GM18519 (cell line): ENCODE measurements around the gene TAOK1.

Experiments
- ATAC-seq: cut with Tn5 transposase; IDR thresholded peaks from one replicate; pipeline ENCODE4 v1.9.1; 2021; ENCODE audit warnings: mild to moderate bottlenecking, moderate library complexity; ENCODE audit not compliant: unreplicated experiment, low FRiP score

TAOK1 gene

DNA sequence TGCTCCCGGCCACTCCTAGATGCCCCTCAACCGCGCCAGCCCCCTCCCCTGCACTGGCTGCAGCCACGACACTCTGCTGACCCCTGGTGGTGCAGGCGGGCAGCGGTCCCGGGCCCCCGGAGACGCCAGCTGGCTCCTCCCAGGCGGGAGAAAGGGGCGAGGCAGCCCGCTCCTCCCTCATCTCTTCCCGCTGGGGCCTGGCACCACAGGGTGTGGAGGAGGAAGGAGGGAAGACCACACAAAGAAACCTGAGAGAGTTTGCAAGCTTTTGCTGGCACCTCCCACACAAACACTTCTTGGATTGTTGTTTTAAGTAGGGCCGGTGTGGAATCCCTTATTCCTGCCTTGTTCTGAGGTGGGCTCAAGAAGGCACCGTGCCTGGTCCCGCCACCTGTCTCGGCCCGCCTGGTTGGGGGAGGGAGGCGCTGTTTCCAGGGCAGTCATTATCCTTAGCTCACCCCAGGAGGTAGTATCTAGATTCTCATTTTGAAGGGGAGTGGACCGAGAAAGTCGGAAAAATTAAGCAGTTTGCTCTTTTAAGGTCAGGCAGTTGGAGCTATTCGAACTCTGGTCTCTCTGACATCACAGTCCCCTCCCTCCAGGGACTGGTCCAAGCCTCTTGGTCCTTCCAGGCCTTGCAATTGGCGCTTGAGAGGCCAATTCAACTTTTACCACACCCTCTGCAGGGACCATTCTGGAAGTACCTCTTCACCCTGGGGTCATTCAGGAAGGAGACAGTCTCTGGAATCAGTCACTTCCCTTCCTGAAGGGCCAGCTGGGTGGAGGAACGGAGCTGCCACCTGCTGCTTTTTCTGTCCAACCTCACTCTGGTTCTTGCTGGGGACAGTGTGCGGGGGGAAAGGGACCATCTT, 201.8 kb downstream of the TAOK1 start:
- no peak for ATAC-seq

DNA sequence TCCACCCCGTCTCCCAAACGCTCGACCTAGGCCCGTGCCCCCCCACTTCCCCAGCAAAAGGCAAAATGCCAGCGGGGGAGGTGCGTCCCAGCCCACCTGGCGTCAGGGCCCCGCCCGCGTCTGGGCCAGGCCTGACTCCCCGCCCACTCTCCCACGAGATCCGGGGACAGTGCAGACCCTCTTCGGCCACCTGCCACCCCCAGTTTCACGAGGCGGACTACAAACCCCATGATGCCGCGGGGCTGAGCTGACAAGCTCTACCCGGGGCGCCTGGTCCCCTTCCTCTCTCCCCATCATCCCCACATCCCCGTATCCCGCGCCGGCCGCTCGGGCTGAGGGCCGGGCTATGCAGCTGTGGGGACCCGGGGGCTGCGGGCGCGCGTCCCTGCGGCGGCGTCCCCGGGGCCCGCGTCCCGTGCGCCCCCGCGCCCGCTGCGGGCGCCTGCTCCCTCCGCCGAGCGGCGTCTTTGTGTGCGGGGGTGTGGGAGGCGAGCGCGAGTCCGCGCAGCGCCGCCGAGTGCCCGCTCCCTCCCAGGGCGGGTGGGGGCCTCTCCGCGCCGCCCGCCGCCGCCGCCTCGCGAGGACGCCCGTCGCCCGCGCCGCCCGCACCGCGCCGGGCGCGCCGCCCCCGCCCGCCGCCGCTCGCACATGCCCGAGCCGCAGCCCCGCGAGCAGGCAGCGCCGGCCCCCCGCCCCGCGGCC, 202.8 kb downstream of the TAOK1 start, which contains the start of gene ANKRD13B:
ANKRD13B (plus strand) TSS at position 283 of the 702 bp plus-strand sequence. CDS start 490 bp downstream, outside the sequence.
- no peak for ATAC-seq

- no peak for ATAC-seq
These were observed 203.7 kb downstream of the TAOK1 start for GRCh38 chr17:29593591-29594518.

DNA sequence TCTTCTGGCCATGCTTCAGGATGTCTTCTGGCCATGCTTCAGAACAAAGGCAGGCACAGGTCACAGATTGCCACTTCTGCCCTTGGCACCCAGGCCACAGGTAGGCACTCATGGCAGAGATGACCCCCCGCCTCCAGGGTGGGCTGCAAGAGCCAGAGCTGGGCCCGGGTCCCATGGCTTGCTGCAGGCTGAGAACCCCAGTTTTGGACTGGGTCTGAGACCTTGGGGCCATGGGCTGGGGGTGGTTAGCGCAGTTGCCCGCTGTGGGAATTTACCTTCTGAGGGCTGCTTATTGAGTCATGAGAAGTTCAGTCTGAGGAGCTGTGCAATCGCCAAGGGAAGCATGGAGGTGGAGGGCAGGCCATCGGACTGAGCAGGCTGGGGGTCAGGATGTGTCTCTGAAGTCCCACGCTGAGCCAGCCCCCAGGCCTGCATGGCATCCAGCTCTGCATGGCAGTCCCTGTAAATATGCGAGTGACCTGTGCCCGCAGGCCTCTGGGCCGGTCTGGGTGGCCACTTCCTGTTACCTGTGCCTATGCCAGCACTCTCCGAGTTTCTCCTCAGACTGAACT, 204.4 kb downstream of the TAOK1 start:
- ATAC-seq = no peak

DNA sequence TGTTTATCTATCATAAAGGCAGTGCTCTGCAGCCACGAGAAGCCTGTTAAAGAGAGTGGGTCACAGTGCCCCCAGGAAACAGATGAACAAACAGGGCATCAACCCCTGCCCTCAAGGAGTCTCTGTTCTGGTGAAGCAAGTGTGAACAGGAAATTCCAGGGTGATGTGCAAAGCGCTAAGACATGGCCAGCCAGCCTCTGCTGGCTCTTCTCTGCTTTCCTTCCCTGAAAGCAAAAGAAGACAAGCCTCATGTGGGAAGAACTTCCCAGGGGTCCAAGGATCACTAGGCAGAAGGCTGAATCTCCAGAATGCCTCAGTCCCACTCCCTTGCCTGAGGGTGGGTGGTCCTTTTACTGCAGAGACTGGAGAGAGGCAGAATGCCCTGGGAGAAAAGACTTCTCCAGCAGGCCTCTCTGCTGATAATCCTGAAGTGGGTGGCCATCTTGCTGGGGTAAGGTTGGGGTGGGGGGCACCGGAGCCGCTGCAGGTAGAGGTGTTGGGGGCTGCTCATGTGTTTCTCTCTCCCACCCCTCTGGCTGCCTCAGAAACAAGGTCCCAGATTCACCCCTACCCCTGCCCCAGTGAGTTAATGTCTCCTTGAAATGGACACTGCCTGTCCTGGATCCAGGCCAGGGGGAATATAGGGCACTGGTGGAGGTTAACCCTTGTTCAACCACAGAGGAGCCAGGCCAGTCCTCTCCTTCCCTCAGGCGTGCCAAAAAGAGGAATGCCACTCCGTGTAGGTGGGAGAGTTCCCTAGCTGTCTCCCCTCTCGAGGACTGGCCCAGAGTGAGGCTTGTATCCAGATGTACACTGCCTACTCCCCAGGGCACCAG, 205.2 kb downstream of the TAOK1 start:
- ATAC-seq = no peak

DNA sequence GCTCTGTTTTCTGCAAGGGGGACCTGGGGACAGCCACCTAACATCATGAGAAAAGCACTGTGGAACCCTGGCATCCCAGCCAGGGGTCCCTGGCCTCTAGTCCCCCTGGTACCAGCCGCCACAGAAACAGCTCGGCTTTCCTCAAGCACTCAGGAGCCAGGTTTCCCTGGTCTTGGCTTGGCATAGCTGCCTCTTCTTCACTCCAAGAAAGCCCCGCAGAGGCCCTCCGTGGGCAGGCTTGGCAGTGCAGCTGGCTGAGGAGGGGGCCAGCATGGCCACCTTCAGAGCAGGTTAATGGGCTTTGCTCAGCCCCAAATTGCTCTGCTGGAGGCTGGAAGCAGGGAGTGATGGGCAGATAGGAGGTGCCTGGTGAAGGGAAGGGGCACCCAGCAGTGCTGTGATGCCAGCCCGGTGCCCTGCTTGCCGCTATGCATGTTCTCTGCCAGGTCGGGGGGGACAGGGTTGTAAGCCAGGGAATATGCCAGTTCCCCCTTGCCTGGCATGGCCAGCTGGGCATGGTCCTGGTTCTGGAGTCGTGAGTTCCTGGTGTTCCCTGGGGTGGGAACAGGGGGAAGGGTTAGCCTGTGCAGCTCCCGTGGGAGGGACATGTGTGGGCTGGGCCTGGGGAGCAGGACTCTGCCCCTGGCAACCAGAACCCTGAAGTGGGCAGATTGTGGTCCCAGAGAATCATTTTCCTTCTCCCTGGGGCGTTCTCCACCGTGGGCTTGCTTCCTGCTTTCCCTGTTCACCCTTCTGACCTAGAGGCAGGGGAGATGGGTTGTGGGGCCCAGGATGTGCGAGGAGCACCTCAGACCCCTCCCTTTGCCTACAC, 206.0 kb downstream of the TAOK1 start:
- no peak for ATAC-seq

DNA sequence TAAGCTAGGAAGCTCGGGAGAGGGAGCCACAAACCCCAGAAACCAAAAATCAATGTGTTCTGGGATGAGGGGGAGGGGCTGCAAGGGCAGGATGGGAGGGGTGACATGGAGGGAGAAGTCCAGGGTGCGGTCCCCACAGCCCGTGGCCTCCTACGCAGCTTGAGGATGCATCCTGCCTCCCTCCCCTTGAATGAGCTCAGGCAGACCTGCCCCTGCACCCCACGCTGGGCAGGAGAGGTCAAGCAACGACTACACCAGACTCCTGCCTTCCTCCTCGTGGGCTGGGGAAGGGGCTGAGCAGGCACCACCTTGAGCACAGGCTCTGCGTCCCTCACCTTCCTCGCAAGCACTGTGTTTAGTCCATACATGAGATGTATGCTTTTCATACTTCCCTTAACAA, 206.6 kb downstream of the TAOK1 start:
- no peak for ATAC-seq

- ATAC-seq = no peak
These were observed 207.4 kb downstream of the TAOK1 start for GRCh38 chr17:29597361-29598172.
